Epithelial cell of esophagus (primary cell): ENCODE results near the gene ALDH3B1.

Experiments used
- DNase-seq: peaks from one replicate; pipeline ENCODE4 v3.0.0; 2010; ENCODE audit warnings: low read depth
- H3K4me3 ChIP-seq: 2 replicates; pipeline ENCODE4 v1.5.1; 2011; ENCODE audit warnings: mild to moderate bottlenecking, low read length, control low read depth
- TF ChIP-seq, protein P1 (sequence below): IDR thresholded peaks from 2 replicates; pipeline ENCODE4 v1.5.1; 2011; ENCODE audit warnings: low read depth, mild to moderate bottlenecking, low read length, control low read depth, inconsistent platforms; ENCODE audit not compliant: insufficient read depth; ENCODE audit errors: missing control alignments

Gene ALDH3B1

DNA sequence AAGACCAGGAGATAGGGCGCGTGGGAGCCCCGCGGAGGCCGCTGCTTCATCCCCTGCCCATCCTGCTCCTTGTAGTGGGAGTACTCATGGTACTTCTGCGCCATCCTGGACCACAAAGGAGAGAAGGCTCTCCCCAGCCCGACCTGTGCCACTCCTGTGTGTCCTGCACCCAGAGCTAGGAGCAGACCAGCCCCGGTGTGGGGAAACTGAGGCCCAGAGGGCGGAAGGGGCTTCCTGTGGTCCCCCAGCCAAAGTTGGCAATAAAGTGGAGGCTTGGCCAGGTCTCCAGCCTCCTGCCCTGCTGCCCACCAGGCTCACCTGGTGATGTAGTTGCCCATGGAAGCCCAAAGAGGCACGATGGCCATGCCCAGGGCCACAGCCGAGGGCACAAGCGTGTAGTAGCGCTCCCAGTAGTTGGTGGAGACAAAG, 10.9 kb upstream of the ALDH3B1 start:
- TF ChIP-seq, protein P1, sequence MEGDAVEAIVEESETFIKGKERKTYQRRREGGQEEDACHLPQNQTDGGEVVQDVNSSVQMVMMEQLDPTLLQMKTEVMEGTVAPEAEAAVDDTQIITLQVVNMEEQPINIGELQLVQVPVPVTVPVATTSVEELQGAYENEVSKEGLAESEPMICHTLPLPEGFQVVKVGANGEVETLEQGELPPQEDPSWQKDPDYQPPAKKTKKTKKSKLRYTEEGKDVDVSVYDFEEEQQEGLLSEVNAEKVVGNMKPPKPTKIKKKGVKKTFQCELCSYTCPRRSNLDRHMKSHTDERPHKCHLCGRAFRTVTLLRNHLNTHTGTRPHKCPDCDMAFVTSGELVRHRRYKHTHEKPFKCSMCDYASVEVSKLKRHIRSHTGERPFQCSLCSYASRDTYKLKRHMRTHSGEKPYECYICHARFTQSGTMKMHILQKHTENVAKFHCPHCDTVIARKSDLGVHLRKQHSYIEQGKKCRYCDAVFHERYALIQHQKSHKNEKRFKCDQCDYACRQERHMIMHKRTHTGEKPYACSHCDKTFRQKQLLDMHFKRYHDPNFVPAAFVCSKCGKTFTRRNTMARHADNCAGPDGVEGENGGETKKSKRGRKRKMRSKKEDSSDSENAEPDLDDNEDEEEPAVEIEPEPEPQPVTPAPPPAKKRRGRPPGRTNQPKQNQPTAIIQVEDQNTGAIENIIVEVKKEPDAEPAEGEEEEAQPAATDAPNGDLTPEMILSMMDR: no peak
- DNase-seq: no peak
- no peak overlapping the region for H3K4me3 ChIP-seq

DNA sequence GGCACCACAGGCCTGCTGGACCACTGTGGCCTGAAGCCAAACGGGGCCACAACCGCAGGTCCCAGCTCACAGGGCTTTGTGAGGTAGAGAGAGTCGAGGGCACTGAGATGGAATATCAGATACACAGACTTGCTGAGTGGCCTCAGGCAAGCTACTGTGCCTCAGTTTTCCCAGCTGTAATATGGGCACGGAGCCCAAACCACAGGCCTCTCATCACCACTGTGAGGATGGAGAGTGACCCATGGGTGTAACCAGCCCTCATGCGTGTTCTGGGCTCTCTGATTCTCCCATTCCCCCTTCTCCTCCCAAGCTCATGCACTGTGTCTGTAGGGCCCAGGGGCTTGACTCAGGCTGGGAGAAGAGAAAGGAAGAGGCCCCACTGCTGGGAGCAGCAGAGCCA, 10.4 kb upstream of the ALDH3B1 start:
- TF ChIP-seq, protein P1: no peak
- no peak for DNase-seq
- no peak overlapping the region for H3K4me3 ChIP-seq

DNA sequence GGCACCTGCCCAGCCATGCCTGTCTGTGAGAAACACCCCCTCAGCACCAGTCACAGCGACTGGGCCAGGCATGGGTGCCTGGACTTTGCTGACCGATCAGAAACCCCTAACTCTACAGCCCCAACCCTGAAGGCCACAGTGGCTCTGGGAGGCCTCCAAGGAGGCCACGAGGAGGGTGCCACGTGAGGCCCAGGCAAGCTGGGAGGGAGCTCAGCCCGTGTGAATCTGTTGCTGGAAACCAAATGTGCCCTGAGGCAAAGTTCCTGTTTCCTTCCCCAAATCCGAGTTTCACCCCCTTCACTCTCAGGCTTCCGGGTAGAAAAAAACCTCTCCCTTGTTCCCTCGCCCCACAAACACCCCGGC, 7.6 kb upstream of the ALDH3B1 start:
- H3K4me3 ChIP-seq: no peak overlapping the region
- TF ChIP-seq, protein P1: no peak
- DNase-seq: no peak

DNA sequence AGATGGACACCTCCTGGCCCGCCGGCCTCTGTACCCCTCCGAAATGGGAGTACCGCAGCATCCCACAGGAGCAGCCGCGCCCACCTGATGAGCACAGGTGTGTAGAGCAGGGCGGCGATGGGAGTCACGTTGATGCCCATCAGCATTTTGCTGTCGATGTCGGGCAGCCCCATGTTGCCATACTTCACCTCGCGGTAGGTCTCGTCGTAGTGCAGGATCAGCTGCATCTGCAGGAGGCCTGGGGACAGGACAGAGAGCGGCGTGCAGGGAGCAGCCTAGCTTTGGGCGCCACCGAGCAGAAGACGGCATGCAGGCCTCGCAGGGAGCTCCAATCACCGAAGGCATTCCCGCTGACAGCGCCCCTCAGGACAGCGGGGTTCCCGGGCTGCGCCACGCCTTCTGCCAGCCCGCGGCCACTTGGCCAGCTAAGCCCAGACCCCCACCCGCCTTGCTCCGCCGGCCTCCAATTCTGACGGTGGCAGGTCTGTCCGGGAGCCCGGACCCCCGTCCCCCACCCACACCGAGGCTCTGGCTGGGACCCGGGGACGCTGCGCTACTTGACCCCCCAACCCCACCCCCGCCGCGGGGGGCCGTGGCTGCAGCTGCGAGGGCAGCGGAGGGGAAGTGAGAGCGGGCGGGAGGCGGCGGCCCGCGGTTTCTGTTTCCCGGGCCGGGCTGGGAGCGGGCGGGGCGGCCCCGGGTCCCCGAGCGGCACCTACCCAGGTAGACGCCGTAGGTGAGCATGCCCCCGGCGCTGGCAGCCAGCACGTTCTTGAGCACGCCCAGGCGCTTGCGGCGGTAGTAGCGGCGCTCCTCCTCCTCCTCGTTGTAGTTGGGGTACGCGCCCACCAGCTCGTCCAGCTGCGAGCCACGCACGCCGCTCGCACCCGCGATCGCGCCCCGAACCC, 6.9 kb upstream of the ALDH3B1 start:
- TF ChIP-seq, protein P1: no peak
- H3K4me3 ChIP-seq: peak overlapping the region; percentile 47
- DNase-seq: peak; percentile 47

DNA sequence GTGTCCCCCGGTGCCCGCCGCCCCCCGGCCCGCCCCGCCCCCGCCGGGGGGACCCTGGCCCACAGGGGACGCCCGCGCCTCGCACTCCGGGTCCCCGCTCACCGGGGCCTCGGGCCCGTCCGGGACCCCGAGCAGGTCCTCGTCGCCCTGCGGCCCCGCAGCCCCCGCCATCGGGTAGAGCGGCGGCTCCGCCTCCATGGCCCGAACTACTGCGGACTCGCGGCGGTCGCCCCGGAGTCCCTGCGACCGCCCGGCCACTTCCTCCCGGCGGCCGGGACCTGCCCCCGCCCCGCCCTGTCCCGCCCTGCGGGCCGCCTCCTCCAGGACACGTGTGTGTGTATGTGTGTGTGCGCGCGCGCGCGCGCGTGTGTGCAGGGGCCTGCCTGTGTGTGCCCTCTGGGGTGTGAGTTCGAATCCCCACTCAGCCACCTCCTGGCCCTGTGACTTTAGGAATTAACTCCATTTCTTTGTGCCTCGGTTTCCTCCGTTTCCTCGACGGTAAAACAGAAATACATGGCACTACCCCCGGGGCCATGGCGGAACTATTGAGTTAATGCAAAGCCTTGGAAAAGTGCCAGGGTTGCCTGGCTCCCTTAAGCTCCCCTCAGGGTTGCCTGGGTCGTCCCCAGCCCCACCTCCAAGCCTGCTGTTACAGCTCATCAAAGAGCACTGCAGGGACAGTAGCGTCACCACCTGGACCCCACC, 6.1 kb upstream of the ALDH3B1 start, which contains the start of gene UNC93B1:
TSS of gene UNC93B1 (minus strand) at position 252 of the 705 bp plus-strand sequence. CDS start at position 198, 54 bp downstream.
- DNase-seq: peak; percentile 81
- TF ChIP-seq, protein P1: no peak
- H3K4me3 ChIP-seq: peak within 1 kb of the TSS; percentile 47

DNA sequence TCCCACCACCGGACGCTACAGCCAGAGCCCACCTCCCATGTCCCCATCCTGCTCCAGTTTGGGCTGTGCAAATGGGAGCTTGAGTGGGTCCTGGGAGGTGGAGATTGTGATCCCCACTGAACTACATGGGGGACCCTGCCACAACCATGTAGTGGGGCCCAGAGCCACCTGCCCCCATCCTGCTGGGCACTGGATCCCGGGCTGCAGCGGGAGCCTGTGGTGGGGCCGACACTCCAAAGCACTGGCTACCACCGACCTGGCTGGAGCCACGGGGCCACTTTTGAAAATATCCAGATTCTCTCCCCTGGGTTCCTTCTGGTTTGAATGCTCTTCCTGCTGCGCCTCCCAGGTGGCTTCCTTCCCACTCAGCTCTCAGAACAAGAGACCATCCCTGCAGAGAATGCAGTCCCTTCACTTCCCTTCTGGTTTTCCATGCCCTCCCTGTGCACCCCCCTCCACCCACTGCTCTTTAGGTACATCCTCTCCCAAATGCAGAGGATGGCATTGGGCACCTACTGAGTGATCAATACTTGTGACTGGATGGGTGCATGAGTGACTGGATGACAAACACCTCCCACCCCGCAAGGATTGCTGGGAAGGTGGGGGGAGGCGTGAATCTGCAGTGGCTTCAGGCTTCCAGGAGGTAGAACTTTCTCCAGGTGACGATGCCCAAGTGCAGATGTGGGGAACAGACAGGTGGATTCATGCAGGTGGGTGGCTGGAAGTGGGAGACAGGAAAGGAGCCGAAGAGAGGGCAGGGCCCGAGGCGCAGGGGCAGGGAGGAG, 5.4 kb upstream of the ALDH3B1 start:
- DNase-seq: no peak
- TF ChIP-seq, protein P1: no peak
- H3K4me3 ChIP-seq: no peak overlapping the region
